ENCODE data around the gene CFAP141.
"Not testable (repeated sequence)": the region's sequence is repeated elsewhere in the genome, so short reads cannot be mapped to it uniquely, and the experiment has no call there.

Gene CFAP141

GRCh38 chr1:154205778-154206177 lies 355 bp downstream of the CFAP141 start:
- H3K9ac ChIP-seq (ENCODE audit: low read length); H3K4me3 ChIP-seq (ENCODE audit: low read depth in 1 of 2, low read length in 2 of 2); H3K27ac ChIP-seq (ENCODE audit: low read depth, low read length); H3K9me3 ChIP-seq (ENCODE audit: low read length); H3K27me3 ChIP-seq (ENCODE audit: control insufficient read depth in 1 of 2, insufficient read depth in 2 of 2, low read length in 2 of 2); H3K4me1 ChIP-seq (ENCODE audit: insufficient read depth, low read length): not testable (repeated sequence)
- H3K36me3 ChIP-seq (ENCODE audit: insufficient read depth, low read length): peaks cover 40% of the 10 kb centered on the region

- H3K4me1 ChIP-seq (ENCODE audit: insufficient read depth, low read length): peaks cover 7% of the 10 kb centered on the region
- H3K27me3 ChIP-seq (ENCODE audit: control insufficient read depth in 1 of 2, insufficient read depth in 2 of 2, low read length in 2 of 2): no peaks in the 10 kb centered on the region
- no peak overlapping the region for H3K9ac ChIP-seq (ENCODE audit: low read length)
- H3K27ac ChIP-seq (ENCODE audit: low read depth, low read length): no peak overlapping the region
- H3K9me3 ChIP-seq (ENCODE audit: low read length): no peaks in the 10 kb centered on the region
- no peaks in the 10 kb centered on the region for H3K36me3 ChIP-seq (ENCODE audit: insufficient read depth, low read length)
- no peak overlapping the region for H3K4me3 ChIP-seq (ENCODE audit: low read depth in 1 of 2, low read length in 2 of 2)
Measured at GRCh38 chr1:154199563-154199879, 6.6 kb downstream of the CFAP141 start.

GRCh38 chr1:154198756-154199562 lies 7.2 kb downstream of the CFAP141 start:
- H3K9ac ChIP-seq (ENCODE audit: low read length): no peak overlapping the region
- peaks cover 7% of the 10 kb centered on the region for H3K4me1 ChIP-seq (ENCODE audit: insufficient read depth, low read length)
- no peaks in the 10 kb centered on the region for H3K36me3 ChIP-seq (ENCODE audit: insufficient read depth, low read length)
- no peak overlapping the region for H3K27ac ChIP-seq (ENCODE audit: low read depth, low read length)
- H3K4me3 ChIP-seq (ENCODE audit: low read depth in 1 of 2, low read length in 2 of 2): no peak overlapping the region
- H3K27me3 ChIP-seq (ENCODE audit: control insufficient read depth in 1 of 2, insufficient read depth in 2 of 2, low read length in 2 of 2): no peaks in the 10 kb centered on the region
- H3K9me3 ChIP-seq (ENCODE audit: low read length): no peaks in the 10 kb centered on the region

- no peaks in the 10 kb centered on the region for H3K9me3 ChIP-seq (ENCODE audit: low read length)
- H3K36me3 ChIP-seq (ENCODE audit: insufficient read depth, low read length): no peaks in the 10 kb centered on the region
- peaks cover 0 to 6% of the 10 kb centered on the region in 2 donors for H3K27me3 ChIP-seq (ENCODE audit: control insufficient read depth in 1 of 2, insufficient read depth in 2 of 2, low read length in 2 of 2)
- no peaks in the 10 kb centered on the region for H3K4me1 ChIP-seq (ENCODE audit: insufficient read depth, low read length)
- no peak overlapping the region for H3K9ac ChIP-seq (ENCODE audit: low read length)
- H3K4me3 ChIP-seq (ENCODE audit: low read depth in 1 of 2, low read length in 2 of 2): no peak overlapping the region
- no peak overlapping the region for H3K27ac ChIP-seq (ENCODE audit: low read depth, low read length)
Measured at GRCh38 chr1:154193821-154194220, 12.3 kb downstream of the CFAP141 start.

- H3K4me3 ChIP-seq (ENCODE audit: low read depth in 1 of 2, low read length in 2 of 2): no peak overlapping the region
- H3K9ac ChIP-seq (ENCODE audit: low read length): no peak overlapping the region
- H3K36me3 ChIP-seq (ENCODE audit: insufficient read depth, low read length): no peaks in the 10 kb centered on the region
- no peaks in the 10 kb centered on the region for H3K4me1 ChIP-seq (ENCODE audit: insufficient read depth, low read length)
- no peak overlapping the region for H3K27ac ChIP-seq (ENCODE audit: low read depth, low read length)
- peaks cover 0 to 6% of the 10 kb centered on the region in 2 donors for H3K27me3 ChIP-seq (ENCODE audit: control insufficient read depth in 1 of 2, insufficient read depth in 2 of 2, low read length in 2 of 2)
- H3K9me3 ChIP-seq (ENCODE audit: low read length): no peaks in the 10 kb centered on the region
Measured at GRCh38 chr1:154192476-154192875, 13.7 kb downstream of the CFAP141 start.

- H3K27ac ChIP-seq (ENCODE audit: low read depth, low read length): no peak within 1 kb of the TSS
- no peaks in the 10 kb centered on the region for H3K4me1 ChIP-seq (ENCODE audit: insufficient read depth, low read length)
- H3K27me3 ChIP-seq (ENCODE audit: control insufficient read depth in 1 of 2, insufficient read depth in 2 of 2, low read length in 2 of 2): peaks cover 0 to 6% of the 10 kb centered on the region in 2 donors
- no peaks in the 10 kb centered on the region for H3K9me3 ChIP-seq (ENCODE audit: low read length)
- H3K36me3 ChIP-seq (ENCODE audit: insufficient read depth, low read length): no peaks in the 10 kb centered on the region
- no peak within 1 kb of the TSS for H3K4me3 ChIP-seq (ENCODE audit: low read depth in 1 of 2, low read length in 2 of 2)
- no peak within 1 kb of the TSS for H3K9ac ChIP-seq (ENCODE audit: low read length)
Measured at GRCh38 chr1:154191990-154192461, 14.1 kb downstream of the CFAP141 start, which contains the start of gene TPM3. Gene TPM3, minus strand, starts transcription at chr1:154192100. Its CDS starts 82 bp downstream, at chr1:154192018.

GRCh38 chr1:154190550-154190949 lies 15.6 kb downstream of the CFAP141 start:
- Histone ChIP-seq H3K36me3 (ENCODE audit: insufficient read depth, low read length) (no peaks in the 10 kb centered on the region), H3K4me3 (ENCODE audit: low read depth in 1 of 2, low read length in 2 of 2) (no peak overlapping the region), H3K9me3 (ENCODE audit: low read length) (no peaks in the 10 kb centered on the region), H3K4me1 (ENCODE audit: insufficient read depth, low read length) (no peaks in the 10 kb centered on the region), H3K9ac (ENCODE audit: low read length) (no peak overlapping the region), H3K27ac (ENCODE audit: low read depth, low read length) (no peak overlapping the region), H3K27me3 (ENCODE audit: control insufficient read depth in 1 of 2, insufficient read depth in 2 of 2, low read length in 2 of 2) (peaks cover 0 to 6% of the 10 kb centered on the region in 2 donors)

GRCh38 chr1:154186852-154187501 lies 19.2 kb downstream of the CFAP141 start:
- no peaks in the 10 kb centered on the region for H3K36me3 ChIP-seq (ENCODE audit: insufficient read depth, low read length)
- H3K4me1 ChIP-seq (ENCODE audit: insufficient read depth, low read length): peaks cover 5% of the 10 kb centered on the region
- H3K9ac ChIP-seq (ENCODE audit: low read length): no peak overlapping the region
- no peak overlapping the region for H3K4me3 ChIP-seq (ENCODE audit: low read depth in 1 of 2, low read length in 2 of 2)
- H3K27me3 ChIP-seq (ENCODE audit: control insufficient read depth in 1 of 2, insufficient read depth in 2 of 2, low read length in 2 of 2): peaks cover 0 to 6% of the 10 kb centered on the region in 2 donors
- H3K27ac ChIP-seq (ENCODE audit: low read depth, low read length): no peak overlapping the region
- H3K9me3 ChIP-seq (ENCODE audit: low read length): no peaks in the 10 kb centered on the region

- Histone ChIP-seq H3K4me3 (ENCODE audit: low read depth in 1 of 2, low read length in 2 of 2) (no peak overlapping the region), H3K27me3 (ENCODE audit: control insufficient read depth in 1 of 2, insufficient read depth in 2 of 2, low read length in 2 of 2) (no peaks in the 10 kb centered on the region), H3K9ac (ENCODE audit: low read length) (no peak overlapping the region), H3K27ac (ENCODE audit: low read depth, low read length) (no peak overlapping the region), H3K9me3 (ENCODE audit: low read length) (no peaks in the 10 kb centered on the region), H3K4me1 (ENCODE audit: insufficient read depth, low read length) (peaks cover 13% of the 10 kb centered on the region), H3K36me3 (ENCODE audit: insufficient read depth, low read length) (no peaks in the 10 kb centered on the region)
Measured at GRCh38 chr1:154186177-154186576, 20.0 kb downstream of the CFAP141 start.

GRCh38 chr1:154183046-154183915 lies 22.9 kb downstream of the CFAP141 start:
- H3K4me1 ChIP-seq (ENCODE audit: insufficient read depth, low read length): peaks cover 35% of the 10 kb centered on the region

More at GRCh38 chr1:154183046-154183915, 22.9 kb downstream of the CFAP141 start:
- Histone ChIP-seq H3K9me3 (ENCODE audit: low read length) (no peaks in the 10 kb centered on the region), H3K27ac (ENCODE audit: low read depth, low read length) (peak overlapping the region; percentile 92), H3K36me3 (ENCODE audit: insufficient read depth, low read length) (peaks cover 5% of the 10 kb centered on the region), H3K4me3 (ENCODE audit: low read depth in 1 of 2, low read length in 2 of 2) (peak overlapping the region; percentile 80 to 89), H3K27me3 (ENCODE audit: control insufficient read depth in 1 of 2, insufficient read depth in 2 of 2, low read length in 2 of 2) (no peaks in the 10 kb centered on the region), H3K9ac (ENCODE audit: low read length) (peak overlapping the region; percentile 83)
